ENCODE data around the gene ESR1. TPM values are rescaled to one million over a fixed set of nuclear protein-coding genes. Genes with fewer than 3 reads are reported as not detected.

ESR1 gene
- total and polyA plus RNA-seq, 4 donors = 0.05 to 16.1 (median 6.3) TPM

DNA sequence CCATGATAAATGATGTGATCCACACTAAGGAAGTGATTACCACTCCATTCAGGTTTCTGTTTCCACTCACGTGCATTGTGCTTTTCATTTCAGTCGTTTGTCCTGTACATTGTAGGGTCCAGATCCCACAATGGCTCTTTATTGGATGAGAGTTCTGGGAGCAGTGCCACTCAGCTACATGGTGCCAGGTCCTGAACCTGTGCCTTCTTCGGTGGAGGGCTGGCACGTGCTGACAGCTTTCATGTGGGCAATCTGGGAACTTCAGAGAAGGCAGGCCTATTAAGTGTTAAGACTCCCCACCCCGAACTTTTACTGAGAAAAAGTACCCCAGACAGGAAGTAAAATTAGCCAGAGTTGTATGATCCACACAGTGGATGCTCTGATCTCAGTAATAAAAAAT is 255.0 kb downstream of the ESR1 start:
- Histone ChIP-seq H3K4me1 (ENCODE audit: control insufficient read depth in 4 of 4, insufficient read depth in 4 of 4, low read length in 3 of 4) (peaks cover 2 to 29% (median 24%) of the 10 kb centered on the region in 4 donors), H3K36me3 (ENCODE audit: control insufficient read depth in 4 of 4, insufficient read depth in 3 of 4, low read depth in 1 of 4, low read length in 3 of 4) (peaks cover 0 to 11% (median 0%) of the 10 kb centered on the region in 4 donors), H3K27me3 (ENCODE audit: control insufficient read depth in 4 of 4, insufficient read depth in 4 of 4, low read length in 3 of 4) (no peaks in the 10 kb centered on the region), H3K27ac (ENCODE audit: low read depth in 1 of 2, low read length in 2 of 2) (peak overlapping the region in 1 of 2 donors; percentile 19), H3K9me3 (ENCODE audit: control insufficient read depth in 4 of 4, low read length in 3 of 4) (no peaks in the 10 kb centered on the region), H3K9ac (ENCODE audit: low read depth in 1 of 2, low read length in 2 of 2) (no peak overlapping the region), H3K4me3 (ENCODE audit: low read depth in 1 of 3, low read length in 3 of 3) (no peak overlapping the region)
- 42% methylated on average over 5 of the region's 5 CpGs for WGBS
- TF ChIP-seq, protein P1, sequence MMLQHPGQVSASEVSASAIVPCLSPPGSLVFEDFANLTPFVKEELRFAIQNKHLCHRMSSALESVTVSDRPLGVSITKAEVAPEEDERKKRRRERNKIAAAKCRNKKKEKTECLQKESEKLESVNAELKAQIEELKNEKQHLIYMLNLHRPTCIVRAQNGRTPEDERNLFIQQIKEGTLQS (IDR thresholded peaks at IDR 0.05) = no peak
- TF ChIP-seq HNF4G (IDR thresholded peaks at IDR 0.05) = no peak
- no peak for DNase-seq (ENCODE audit: low spot score)

GRCh38 chr6:152063170-152063921 is 255.9 kb downstream of the ESR1 start:
- no peaks in the 10 kb centered on the region for H3K9me3 ChIP-seq (ENCODE audit: control insufficient read depth in 4 of 4, low read length in 3 of 4)
- no peaks in the 10 kb centered on the region for H3K27me3 ChIP-seq (ENCODE audit: control insufficient read depth in 4 of 4, insufficient read depth in 4 of 4, low read length in 3 of 4)
- peak; percentile 43 to 50 for TF ChIP-seq HNF4A (conservative IDR thresholded peaks at IDR 0.05)
- TF ChIP-seq HNF4G (IDR thresholded peaks at IDR 0.05) = no peak
- peak; percentile 25 to 53 for TF ChIP-seq RAD21 (IDR thresholded peaks at IDR 0.05)
- peak; percentile 48 for TF ChIP-seq SP1 (IDR thresholded peaks at IDR 0.05)
- peak; percentile 12 to 28 for TF ChIP-seq RXRA (IDR thresholded peaks at IDR 0.05)
- TF ChIP-seq, protein P2, sequence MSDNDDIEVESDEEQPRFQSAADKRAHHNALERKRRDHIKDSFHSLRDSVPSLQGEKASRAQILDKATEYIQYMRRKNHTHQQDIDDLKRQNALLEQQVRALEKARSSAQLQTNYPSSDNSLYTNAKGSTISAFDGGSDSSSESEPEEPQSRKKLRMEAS (IDR thresholded peaks at IDR 0.05) = no peak
- no peak for TF ChIP-seq ZBTB33 (IDR thresholded peaks at IDR 0.05)
- TF ChIP-seq EGR1 (IDR thresholded peaks at IDR 0.05; ENCODE audit: low read depth in 2 of 2) = no peak
- TF ChIP-seq GABPA (IDR thresholded peaks at IDR 0.05 in 1 of 2, conservative IDR thresholded peaks at IDR 0.05 in 1 of 2) = no peak
- TF ChIP-seq JUND (IDR thresholded peaks at IDR 0.05) = no peak
- TF ChIP-seq, protein P1 (IDR thresholded peaks at IDR 0.05) = no peak
- TF ChIP-seq FOXA2 (IDR thresholded peaks at IDR 0.05) = no peak
- TF ChIP-seq CTCF (IDR thresholded peaks at IDR 0.05; ENCODE audit: low read depth, low read length, missing input control) = no peak
- no peak for TF ChIP-seq YY1 (IDR thresholded peaks at IDR 0.05)
- peak; percentile 82 for TF ChIP-seq REST (IDR thresholded peaks at IDR 0.05)
- TF ChIP-seq FOXA1 (IDR thresholded peaks at IDR 0.05) = no peak
- TF ChIP-seq TAF1 (conservative IDR thresholded peaks at IDR 0.05) = no peak
- TF ChIP-seq NR2F2 (IDR thresholded peaks at IDR 0.05) = no peak
- H3K9ac ChIP-seq (ENCODE audit: low read depth in 1 of 2, low read length in 2 of 2) = no peak overlapping the region
- H3K36me3 ChIP-seq (ENCODE audit: control insufficient read depth in 4 of 4, insufficient read depth in 3 of 4, low read depth in 1 of 4, low read length in 3 of 4) = peaks cover 0 to 8% (median 0%) of the 10 kb centered on the region in 4 donors
- WGBS = 52% methylated on average over 10 of the region's 10 CpGs
- H3K27ac ChIP-seq (ENCODE audit: low read depth in 1 of 2, low read length in 2 of 2) = peak overlapping the region; percentile 22 to 42
- no peak for DNase-seq (ENCODE audit: low spot score)
- H3K4me3 ChIP-seq (ENCODE audit: low read depth in 1 of 3, low read length in 3 of 3) = peak overlapping the region in 2 of 3 donors; percentile 10 to 28
- peaks cover 2 to 29% (median 24%) of the 10 kb centered on the region in 4 donors for H3K4me1 ChIP-seq (ENCODE audit: control insufficient read depth in 4 of 4, insufficient read depth in 4 of 4, low read length in 3 of 4)
